Pancreas (tissue), 10 donors: ENCODE measurements around the gene HOMER1. TPM values are rescaled to one million over a fixed set of nuclear protein-coding genes. Genes with fewer than 3 reads are reported as not detected.

ENCODE experiments used
- ATAC-seq, 4 donors: fragments of 200-7000 bp; cut with Tn5 transposase; one replicate each; pipeline versions ENCODE4 v1.8.0 to v1.9.1; 2020; ENCODE audit warnings: mild to moderate bottlenecking in 4 of 4, moderate library complexity in 4 of 4
- DNase-seq, 6 donors: peaks; one replicate each; pipeline ENCODE4 v3.0.0-alpha.2; 2020
- FAIRE-seq: peaks from 2 replicates; lab custom pipeline; 2012; peaks lifted over from hg19 to GRCh38; lab: Jason Lieb, UNC
- H3K27ac ChIP-seq, 4 donors: fragments of 200-600 bp; sonication (generic); 1 replicate in 3 of 4; 2 replicates in 1 of 4; pipeline versions ENCODE4 v1.5.0 to v1.8.0; 2020
- H3K27me3 ChIP-seq, 4 donors: fragments of 200-600 bp; one replicate each; pipeline ENCODE4 v1.8.0; 2021
- H3K36me3 ChIP-seq, 3 donors: fragments of 200-600 bp; sonication (generic) in 1 of 3; one replicate each; pipeline versions ENCODE4 v1.5.0 to v1.8.0; 2020 to 2021
- H3K4me1 ChIP-seq, 3 donors: fragments of 200-600 bp; one replicate each; pipeline ENCODE4 v1.8.0; 2021
- H3K4me3 ChIP-seq, 4 donors: fragments of 200-600 bp; sonication (generic) in 2 of 4; one replicate each; pipeline versions ENCODE4 v1.5.0 to v1.8.0; 2020 to 2021
- H3K9me3 ChIP-seq, 4 donors: fragments of 200-600 bp; one replicate each; pipeline ENCODE4 v1.8.0; 2021
- WGBS, 2 donors: extraction: QIAGEN DNeasy Blood & Tissue Kit; methylation state at CpG; one replicate each; pipeline ENCODE4 v1.1.7; 2013; 5-methylcytosine and 5-hydroxymethylcytosine counted together
- intact Hi-C, 3 donors: fragments of 100-400 bp; cut with DNase I; formaldehyde crosslinking; loops; one replicate each; pipeline versions ENCODE4 v1.11.1 to v1.14.2; 2022
- polyA plus RNA-seq, 2 donors: library from polyadenylated mRNA; stranded (reverse); fragments of 200-250 nt; gene quantifications; one replicate each; pipeline ENCODE4 v1.2.3, GENCODE V29; 2013
- total RNA-seq, 6 donors: library from RNA; stranded (reverse); fragmentation: NEBNext Ultra II Directional in 4 of 6; extraction: Animal tissue kit (Norgen Biotek cat#: 25700) in 4 of 6; gene quantifications; one replicate each; pipeline versions ENCODE4 v1.2.1 to v1.2.4, GENCODE V29; 2021 to 2023
- TF ChIP-seq, protein P1 (sequence below), 4 donors: fragments of 200-600 bp; sonication (generic) in 3 of 4; IDR thresholded peaks; one replicate each; pipeline versions ENCODE4 v1.5.0 to v1.8.0; 2021; ENCODE audit warnings: antibody characterized with exemption in 4 of 4
- donor health status: healthy with polysubstance abuse.
- donor health status: DM: no; HTN: no; CAD: no; lungs with moderate emphysema.
- donor health status: DM: no; HTN: no; CAD: no.
- donor health status: control.
- donor health status: control.
- donor health status: Bipolar disorder and iron deficiency.
- donor health status: DM: yes; HTN: yes; CAD: no.
- donor health status: DM: no; HTN: no; CAD: no.
- donor health status: DM: no; HTN: no; CAD: no.
- donor health status: DM: yes; HTN: yes; CAD: no.

HOMER1 gene
- total and polyA plus RNA-seq, 8 donors, result 0.56 to 3.6 (median 1.3) TPM

DNA sequence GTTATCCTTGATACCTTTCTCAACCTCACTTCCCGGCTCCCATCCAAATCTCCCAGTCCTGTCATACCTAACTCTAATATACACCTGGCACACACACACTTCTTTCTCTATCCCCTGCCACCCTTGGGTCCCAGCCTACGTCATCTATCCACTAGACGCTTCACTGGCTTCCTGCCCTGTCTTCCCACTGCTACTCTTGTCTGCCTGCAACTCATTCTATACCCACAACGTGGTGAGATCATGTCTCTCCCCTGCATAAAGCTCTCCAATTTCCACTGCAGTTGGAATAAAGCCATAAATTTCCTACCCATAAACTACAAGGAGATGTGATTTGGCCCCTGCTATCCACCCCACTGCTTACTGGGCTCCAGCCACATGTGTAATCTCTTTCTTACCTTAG is 184.5 kb downstream of the HOMER1 start:
- TF ChIP-seq, protein P1, sequence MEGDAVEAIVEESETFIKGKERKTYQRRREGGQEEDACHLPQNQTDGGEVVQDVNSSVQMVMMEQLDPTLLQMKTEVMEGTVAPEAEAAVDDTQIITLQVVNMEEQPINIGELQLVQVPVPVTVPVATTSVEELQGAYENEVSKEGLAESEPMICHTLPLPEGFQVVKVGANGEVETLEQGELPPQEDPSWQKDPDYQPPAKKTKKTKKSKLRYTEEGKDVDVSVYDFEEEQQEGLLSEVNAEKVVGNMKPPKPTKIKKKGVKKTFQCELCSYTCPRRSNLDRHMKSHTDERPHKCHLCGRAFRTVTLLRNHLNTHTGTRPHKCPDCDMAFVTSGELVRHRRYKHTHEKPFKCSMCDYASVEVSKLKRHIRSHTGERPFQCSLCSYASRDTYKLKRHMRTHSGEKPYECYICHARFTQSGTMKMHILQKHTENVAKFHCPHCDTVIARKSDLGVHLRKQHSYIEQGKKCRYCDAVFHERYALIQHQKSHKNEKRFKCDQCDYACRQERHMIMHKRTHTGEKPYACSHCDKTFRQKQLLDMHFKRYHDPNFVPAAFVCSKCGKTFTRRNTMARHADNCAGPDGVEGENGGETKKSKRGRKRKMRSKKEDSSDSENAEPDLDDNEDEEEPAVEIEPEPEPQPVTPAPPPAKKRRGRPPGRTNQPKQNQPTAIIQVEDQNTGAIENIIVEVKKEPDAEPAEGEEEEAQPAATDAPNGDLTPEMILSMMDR (IDR thresholded peaks at IDR 0.05), result no peak
- no peaks in the 10 kb centered on the region for H3K4me1 ChIP-seq
- no peaks in the 10 kb centered on the region for H3K27me3 ChIP-seq
- FAIRE-seq (no peak), ATAC-seq (no peak), DNase-seq (no peak)
- H3K36me3 ChIP-seq, result peaks cover 0 to 4% (median 0%) of the 10 kb centered on the region in 3 donors
- no peak overlapping the region for H3K4me3 ChIP-seq
- 71 to 74% methylated on average over 4 of the region's 4 CpGs for WGBS, 2 donors
- intact Hi-C loops, result no loop called here
- H3K27ac ChIP-seq, result no peak overlapping the region
- no peaks in the 10 kb centered on the region for H3K9me3 ChIP-seq

Other genes starting within 250 kb of the HOMER1 start
- gene TENT2, start 98.3 kb upstream of the HOMER1 start, total RNA-seq, result 10 to 100 TPM; 21.5 to 40.7 (median 24.7) TPM
- gene TENT2, start 98.3 kb upstream of the HOMER1 start, polyA plus RNA-seq, result 10 to 100 TPM; 14.9 to 23.8 TPM
- gene CMYA5, start 175.7 kb upstream of the HOMER1 start, total RNA-seq, result under 1 TPM; 0.09 to 0.84 (median 0.28) TPM
- under 1 TPM; 0.49 to 0.73 TPM for gene CMYA5, start 175.7 kb upstream of the HOMER1 start, polyA plus RNA-seq